Measurements from ENCODE around the gene CLK3. TPM values are rescaled to one million over a fixed set of nuclear protein-coding genes. Genes with fewer than 3 reads are reported as not detected.

The CLK3 gene
- total RNA-seq, 1 donor from 2014 or later, result 53.1 TPM

DNA sequence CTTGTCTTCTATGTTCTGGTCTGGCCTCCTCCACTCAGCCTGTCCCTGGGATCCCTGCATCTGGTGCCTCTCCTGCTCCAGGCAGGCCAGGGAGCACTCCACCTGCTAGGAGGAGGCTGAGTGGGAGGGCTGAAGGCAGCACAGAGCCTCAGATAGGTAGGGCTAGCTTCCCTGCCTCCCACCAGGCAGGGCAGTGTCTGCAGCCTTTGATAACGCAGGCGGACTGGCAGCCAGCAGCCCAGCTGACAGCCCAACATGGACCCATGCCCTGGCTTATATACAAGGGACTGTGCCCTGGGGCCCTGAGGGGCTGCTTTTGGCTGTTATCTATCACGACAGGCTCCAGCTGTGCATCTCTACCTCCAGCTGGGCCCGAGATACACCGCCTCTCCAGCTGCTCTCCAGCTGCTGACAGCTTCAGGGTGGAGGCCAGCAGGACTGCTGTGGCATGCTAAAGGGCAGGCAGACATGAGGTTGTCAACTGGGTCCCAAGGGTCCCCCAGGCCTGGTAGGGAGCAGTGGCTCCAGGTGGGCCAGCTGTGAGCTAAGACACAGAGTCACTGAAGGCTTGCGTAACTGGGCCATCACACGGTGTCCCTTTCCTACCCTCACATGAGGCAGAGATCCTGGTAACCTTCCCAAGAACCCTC lies 5.2 kb upstream of the CLK3 start:
- H3K4me3 ChIP-seq, result no peak overlapping the region
- H3K36me3 ChIP-seq, result no peaks in the 10 kb centered on the region
- peak overlapping the region; percentile 47 for H3K27ac ChIP-seq (replicated peaks)
- intact Hi-C loops (cut with micrococcal nuclease), result loop anchor here (10.0 kb wide), 1 partner anchor 66 kb away; the partner anchor contains the start of gene ARID3B
- peaks cover 37% of the 10 kb centered on the region for H3K4me1 ChIP-seq
- DNase-seq, result peak; percentile 49
- no peaks in the 10 kb centered on the region for H3K9me3 ChIP-seq (replicated peaks)
- TF ChIP-seq, protein P1, sequence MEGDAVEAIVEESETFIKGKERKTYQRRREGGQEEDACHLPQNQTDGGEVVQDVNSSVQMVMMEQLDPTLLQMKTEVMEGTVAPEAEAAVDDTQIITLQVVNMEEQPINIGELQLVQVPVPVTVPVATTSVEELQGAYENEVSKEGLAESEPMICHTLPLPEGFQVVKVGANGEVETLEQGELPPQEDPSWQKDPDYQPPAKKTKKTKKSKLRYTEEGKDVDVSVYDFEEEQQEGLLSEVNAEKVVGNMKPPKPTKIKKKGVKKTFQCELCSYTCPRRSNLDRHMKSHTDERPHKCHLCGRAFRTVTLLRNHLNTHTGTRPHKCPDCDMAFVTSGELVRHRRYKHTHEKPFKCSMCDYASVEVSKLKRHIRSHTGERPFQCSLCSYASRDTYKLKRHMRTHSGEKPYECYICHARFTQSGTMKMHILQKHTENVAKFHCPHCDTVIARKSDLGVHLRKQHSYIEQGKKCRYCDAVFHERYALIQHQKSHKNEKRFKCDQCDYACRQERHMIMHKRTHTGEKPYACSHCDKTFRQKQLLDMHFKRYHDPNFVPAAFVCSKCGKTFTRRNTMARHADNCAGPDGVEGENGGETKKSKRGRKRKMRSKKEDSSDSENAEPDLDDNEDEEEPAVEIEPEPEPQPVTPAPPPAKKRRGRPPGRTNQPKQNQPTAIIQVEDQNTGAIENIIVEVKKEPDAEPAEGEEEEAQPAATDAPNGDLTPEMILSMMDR (IDR thresholded peaks at IDR 0.05; ENCODE audit: borderline replicate concordance), result no peak
- H3K27me3 ChIP-seq (ENCODE audit: low read depth), result no peaks in the 10 kb centered on the region

DNA sequence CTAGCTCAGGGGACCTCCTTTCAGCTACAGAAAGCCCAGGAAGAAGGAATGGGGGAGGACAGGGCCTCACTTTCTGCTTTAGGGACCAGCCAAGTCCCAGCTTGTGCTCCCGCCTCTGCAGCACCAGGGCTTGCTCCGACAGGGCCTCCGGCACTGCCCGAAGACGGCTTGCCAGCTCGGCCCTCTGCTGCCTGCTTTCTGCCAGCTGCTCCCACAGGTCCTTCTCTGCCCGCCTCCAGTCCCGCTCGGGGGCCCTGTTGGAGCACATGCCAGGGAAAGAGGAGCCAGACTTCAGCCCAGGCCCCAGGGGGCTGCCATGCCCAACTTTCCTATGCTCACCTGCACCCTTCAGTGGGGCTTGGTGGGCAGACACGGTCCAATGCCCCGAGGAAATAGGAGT lies 4.3 kb upstream of the CLK3 start:
- Histone ChIP-seq H3K27me3 (ENCODE audit: low read depth) (no peaks in the 10 kb centered on the region), H3K9me3 (replicated peaks) (no peaks in the 10 kb centered on the region), H3K27ac (replicated peaks) (peak overlapping the region; percentile 47), H3K36me3 (no peaks in the 10 kb centered on the region), H3K4me3 (no peak overlapping the region), H3K4me1 (peaks cover 44% of the 10 kb centered on the region)
- TF ChIP-seq, protein P1 (IDR thresholded peaks at IDR 0.05; ENCODE audit: borderline replicate concordance), result no peak
- intact Hi-C loops (cut with micrococcal nuclease), result loop anchor here (10.0 kb wide), 1 partner anchor 67 kb away; the partner anchor contains the start of gene ARID3B
- no peak for DNase-seq

DNA sequence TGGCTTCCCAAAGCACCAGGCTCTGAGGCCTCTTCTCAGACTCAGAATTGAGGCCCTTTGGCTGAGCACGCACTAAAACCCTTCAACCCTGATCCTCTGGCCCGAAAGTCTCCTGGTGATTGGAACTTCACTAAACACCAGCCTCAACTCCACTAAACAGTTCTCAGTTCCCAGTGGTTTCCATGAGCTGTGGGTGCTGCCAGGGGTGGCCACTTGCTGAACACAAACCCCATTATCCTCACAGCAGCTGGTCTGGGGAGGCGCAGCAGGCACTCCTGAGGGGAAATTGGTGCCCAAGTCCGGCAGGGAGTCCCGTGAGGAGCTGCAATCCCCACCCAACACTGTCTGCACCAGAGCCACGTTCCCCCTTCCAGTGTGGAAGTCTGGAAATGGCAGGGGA lies 3.8 kb upstream of the CLK3 start:
- Histone ChIP-seq H3K27ac (replicated peaks) (no peak overlapping the region), H3K4me1 (peaks cover 49% of the 10 kb centered on the region), H3K9me3 (replicated peaks) (no peaks in the 10 kb centered on the region), H3K27me3 (ENCODE audit: low read depth) (no peaks in the 10 kb centered on the region), H3K36me3 (no peaks in the 10 kb centered on the region), H3K4me3 (no peak overlapping the region)
- DNase-seq, result no peak
- intact Hi-C loops (cut with micrococcal nuclease), result loop anchor here (10.0 kb wide), 1 partner anchor 67 kb away; the partner anchor contains the start of gene ARID3B
- TF ChIP-seq, protein P1 (IDR thresholded peaks at IDR 0.05; ENCODE audit: borderline replicate concordance), result no peak

DNA sequence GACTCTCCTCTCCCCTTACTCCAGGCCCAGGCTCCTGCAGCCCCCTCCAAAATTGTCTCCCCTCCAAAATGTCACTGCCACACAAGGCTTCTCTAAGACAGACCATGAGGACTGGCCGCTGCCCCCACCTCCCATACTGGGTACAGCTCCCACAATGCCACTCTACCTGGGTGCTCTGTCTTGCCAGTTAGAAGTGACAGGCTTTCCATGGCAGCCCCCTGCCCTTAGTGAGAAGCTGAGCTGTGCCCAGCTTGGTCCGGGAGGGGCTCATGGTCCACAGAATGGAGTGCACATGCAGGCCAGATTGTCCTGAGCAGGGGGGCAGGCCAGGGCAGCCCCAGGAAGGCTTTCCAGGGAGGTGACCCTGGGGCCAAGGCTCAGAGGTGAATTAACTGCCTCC lies 3.0 kb upstream of the CLK3 start:
- TF ChIP-seq, protein P1 (IDR thresholded peaks at IDR 0.05; ENCODE audit: borderline replicate concordance), result no peak
- intact Hi-C loops (cut with micrococcal nuclease), result loop anchor here (10.0 kb wide), 1 partner anchor 68 kb away; the partner anchor contains the start of gene ARID3B
- no peak overlapping the region for H3K4me3 ChIP-seq
- H3K9me3 ChIP-seq (replicated peaks), result no peaks in the 10 kb centered on the region
- no peak overlapping the region for H3K27ac ChIP-seq (replicated peaks)
- H3K27me3 ChIP-seq (ENCODE audit: low read depth), result no peaks in the 10 kb centered on the region
- no peak for DNase-seq
- H3K36me3 ChIP-seq, result no peaks in the 10 kb centered on the region
- H3K4me1 ChIP-seq, result peaks cover 57% of the 10 kb centered on the region

DNA sequence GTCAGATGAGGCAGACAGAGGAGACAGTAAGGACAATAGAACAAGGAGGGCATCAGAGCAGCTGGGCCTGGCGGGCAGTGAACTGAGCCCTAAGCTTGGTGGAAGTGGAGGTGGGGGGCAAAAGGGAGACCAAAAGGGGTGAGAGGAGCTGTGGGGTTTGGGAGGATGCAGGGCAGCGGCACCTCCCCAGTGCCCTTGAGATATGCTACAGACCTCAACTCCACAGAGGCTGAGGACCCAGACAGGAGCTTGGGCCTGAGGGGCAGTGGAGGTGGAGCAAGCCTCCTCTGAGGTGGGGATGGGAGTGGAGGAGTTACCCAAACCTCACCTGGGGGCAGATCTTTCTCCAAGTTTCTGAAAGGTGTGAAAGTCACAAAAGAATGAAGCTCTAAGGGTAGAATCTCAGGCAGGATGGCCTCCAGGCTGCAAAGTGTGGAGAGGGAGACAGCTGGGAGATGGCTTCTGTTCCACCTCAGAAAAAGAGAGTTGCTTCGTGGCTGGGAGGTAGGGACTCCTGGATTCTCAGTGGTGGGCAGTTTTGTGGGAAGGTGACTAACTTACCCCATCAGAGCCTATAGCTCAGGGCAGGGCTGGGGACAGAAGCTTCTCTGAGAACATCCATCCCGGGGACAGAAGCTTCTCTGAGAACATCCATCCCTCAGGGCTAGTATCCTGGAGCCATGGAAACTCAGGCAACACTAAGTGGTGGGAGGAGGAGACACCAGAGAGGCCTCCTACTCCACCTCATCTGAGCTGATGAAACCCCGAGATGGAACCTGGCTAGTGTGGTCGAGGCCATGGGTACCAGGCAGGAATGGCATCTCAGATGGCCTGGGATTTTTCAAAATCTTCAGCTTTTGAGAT lies 2.3 kb upstream of the CLK3 start:
- TF ChIP-seq, protein P1 (IDR thresholded peaks at IDR 0.05; ENCODE audit: borderline replicate concordance), result no peak
- H3K4me3 ChIP-seq, result no peak overlapping the region
- H3K27ac ChIP-seq (replicated peaks), result peak overlapping the region; percentile 97
- H3K4me1 ChIP-seq, result peaks cover 64% of the 10 kb centered on the region
- no peak for DNase-seq
- H3K9me3 ChIP-seq (replicated peaks), result no peaks in the 10 kb centered on the region
- intact Hi-C loops (cut with micrococcal nuclease), result loop anchor here (10.0 kb wide), 1 partner anchor 69 kb away; the partner anchor contains the start of gene ARID3B
- H3K27me3 ChIP-seq (ENCODE audit: low read depth), result no peaks in the 10 kb centered on the region
- no peaks in the 10 kb centered on the region for H3K36me3 ChIP-seq
